Skeletal muscle satellite cell (primary cell): Measurements from ENCODE around the gene AHRR.
"Not testable (repeated sequence)": the region's sequence is repeated elsewhere in the genome, so short reads cannot be mapped to it uniquely, and the experiment has no call there.

ENCODE experiments used
- H3K27me3 ChIP-seq: 2 replicates; pipeline ENCODE4 v1.7.0; 2013; ENCODE audit warnings: low read length; ENCODE audit not compliant: control insufficient read depth, insufficient read depth
- H3K36me3 ChIP-seq: 2 replicates; pipeline ENCODE4 v1.7.0; 2013; ENCODE audit warnings: mild to moderate bottlenecking, control low read depth, low read length; ENCODE audit not compliant: insufficient read depth
- H3K4me1 ChIP-seq: 2 replicates; pipeline ENCODE4 v1.7.0; 2013; ENCODE audit warnings: low read length; ENCODE audit not compliant: control insufficient read depth, insufficient read depth
- H3K4me2 ChIP-seq: 2 replicates; pipeline ENCODE4 v1.7.0; 2013; ENCODE audit warnings: mild to moderate bottlenecking, low read length
- H3K4me3 ChIP-seq: 2 replicates; pipeline ENCODE4 v1.7.0; 2013; ENCODE audit warnings: low read length
- H3K9ac ChIP-seq: 2 replicates; pipeline ENCODE4 v1.7.0; 2013; ENCODE audit warnings: mild to moderate bottlenecking, low read depth, low read length, moderate library complexity
- H3K9me3 ChIP-seq: replicated peaks from 2 replicates; pipeline ENCODE4 v1.7.0; 2013; ENCODE audit warnings: mild to moderate bottlenecking, control low read depth, low read length

The AHRR gene

GRCh38 chr5:485946-486491 is 164.5 kb downstream of the AHRR start:
- peaks cover 40% of the 10 kb centered on the region for H3K27me3 ChIP-seq
- H3K4me3 ChIP-seq, result no peak overlapping the region
- no peak overlapping the region for H3K4me2 ChIP-seq

GRCh38 chr5:486597-486996 is 165.1 kb downstream of the AHRR start:
- H3K9ac ChIP-seq, H3K36me3 ChIP-seq, H3K4me1 ChIP-seq, H3K4me2 ChIP-seq, H3K9me3 ChIP-seq, H3K4me3 ChIP-seq: not testable (repeated sequence)
- peaks cover 42% of the 10 kb centered on the region for H3K27me3 ChIP-seq

More at GRCh38 chr5:485946-486491, 164.5 kb downstream of the AHRR start:
- Histone ChIP-seq H3K36me3 (no peaks in the 10 kb centered on the region), H3K4me1 (no peaks in the 10 kb centered on the region), H3K9me3 (no peaks in the 10 kb centered on the region), H3K9ac (no peak overlapping the region)
